ENCODE data around the gene RPUSD3.

RPUSD3 gene

GRCh38 chr3:9797196-9797945 lies 46.4 kb downstream of the RPUSD3 start:
- no peak for DNase-seq

- no peak for DNase-seq
Measured at GRCh38 chr3:9795207-9795606, 48.6 kb downstream of the RPUSD3 start.

DNA sequence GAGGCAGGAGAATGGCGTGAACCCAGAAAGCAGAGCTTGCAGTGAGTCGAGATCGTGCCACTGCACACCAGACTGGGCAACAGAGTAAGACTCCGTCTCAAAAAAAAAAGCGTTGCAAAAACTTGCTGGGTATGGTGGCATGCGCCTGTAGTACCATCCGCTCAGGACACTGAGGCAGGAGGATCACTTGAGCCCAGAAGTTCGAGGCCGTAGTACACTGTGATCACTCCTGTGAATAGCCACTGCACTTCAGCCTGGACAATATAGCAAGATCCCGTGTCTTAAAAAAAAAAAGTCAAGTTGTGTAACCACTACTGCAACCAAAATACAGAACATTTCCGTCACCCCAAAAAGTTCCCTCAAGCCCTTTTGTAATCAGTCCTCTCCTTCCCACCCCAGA lies 49.4 kb downstream of the RPUSD3 start:
- DNase-seq, result no peak

GRCh38 chr3:9793161-9793781 lies 50.5 kb downstream of the RPUSD3 start:
- no peak for DNase-seq

GRCh38 chr3:9792405-9793160 lies 51.2 kb downstream of the RPUSD3 start, which contains the start of the genes ARPC4 and TADA3:
TSS of gene ARPC4 (plus strand) at chr3:9793082. CDS start at chr3:9793122, 40 bp downstream.
TSS of gene TADA3 (minus strand) at chr3:9792473. CDS start at chr3:9791466, 1,007 bp downstream.
- peak; percentile 94 for DNase-seq

DNA sequence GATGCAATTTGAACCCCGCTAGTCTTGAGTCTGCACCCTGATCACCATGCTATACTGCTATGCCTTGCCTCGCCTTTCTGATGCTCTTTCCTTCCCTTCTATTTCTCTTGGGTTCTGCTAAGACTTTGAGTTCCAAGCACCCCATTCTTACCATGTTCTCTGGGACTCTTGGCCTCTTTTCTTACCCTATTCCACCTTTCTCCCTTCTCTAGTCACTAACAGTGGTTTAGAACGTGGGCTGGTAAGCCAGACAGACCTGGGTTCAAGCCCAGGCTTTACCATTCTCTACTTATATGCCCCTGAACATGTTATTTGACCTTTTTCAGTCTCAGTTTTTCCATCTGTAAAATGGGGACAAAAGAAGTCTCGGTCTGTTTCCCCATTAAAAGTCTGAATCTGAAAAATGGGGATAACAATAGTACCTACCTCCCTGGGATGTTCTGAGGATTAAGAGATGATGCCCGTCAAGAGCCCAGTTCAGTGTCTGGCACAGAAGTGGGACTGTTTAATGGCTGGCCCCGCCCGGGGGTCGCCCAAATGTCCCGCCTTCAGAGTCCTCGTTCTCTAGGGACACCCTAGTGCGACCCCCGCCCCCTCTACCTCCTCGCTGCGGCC lies 51.9 kb downstream of the RPUSD3 start:
- no peak for DNase-seq

DNA sequence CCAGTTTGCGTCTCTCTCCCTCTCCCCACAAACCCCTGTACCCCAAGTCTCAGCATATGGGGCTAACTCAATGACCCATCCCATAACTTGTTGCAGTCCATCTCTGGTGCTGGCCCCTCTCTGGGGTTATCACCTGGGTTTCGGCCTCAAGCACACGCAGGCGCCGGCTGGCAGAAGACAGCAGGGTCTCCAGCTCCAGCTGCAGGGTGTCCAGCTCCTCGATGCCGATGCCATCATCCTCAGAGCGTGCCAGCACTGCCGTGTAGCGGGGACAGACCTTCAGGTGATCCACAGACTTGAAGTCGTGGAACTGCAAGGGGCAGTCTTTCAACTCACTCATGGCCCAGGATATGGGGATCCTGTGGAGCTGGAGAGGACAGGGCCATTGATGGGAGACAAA lies 52.7 kb downstream of the RPUSD3 start:
- no peak for DNase-seq
